Activated gamma-delta T cell treated with Interleukin-2 at 50 U/mL for 16 hours (primary cell): ENCODE results near the gene PMM2.

ENCODE experiments used
- DNase-seq: peaks from one replicate; pipeline ENCODE4 v3.0.0-alpha.2; 2020

Gene PMM2

GRCh38 chr16:8889893-8890548, 92.4 kb downstream of the PMM2 start:
- no peak for DNase-seq

- no peak for DNase-seq
Observed at GRCh38 chr16:8890549-8890921, 92.9 kb downstream of the PMM2 start.

GRCh38 chr16:8892101-8892575, 94.5 kb downstream of the PMM2 start:
- DNase-seq: no peak

GRCh38 chr16:8893426-8893825, 95.8 kb downstream of the PMM2 start:
- no peak for DNase-seq

GRCh38 chr16:8893976-8894690, 96.5 kb downstream of the PMM2 start:
- DNase-seq: no peak

GRCh38 chr16:8894736-8895334, 97.2 kb downstream of the PMM2 start:
- DNase-seq: no peak

- DNase-seq: no peak
Observed at GRCh38 chr16:8898660-8899318, 101.2 kb downstream of the PMM2 start.
